Stimulated activated CD8-positive, alpha-beta memory T cell treated with anti-CD3 and anti-CD28 coated beads, Interleukin-12 subunit alpha, Interleukin-12 subunit beta, amount 100 ng/mL, for 24 hours (primary cell): ENCODE results near the gene NUDT14.

ENCODE experiments used
- DNase-seq: peaks from one replicate; pipeline ENCODE4 v3.0.0-alpha.2; 2020; ENCODE audit errors: extremely low read depth

Gene NUDT14

DNA sequence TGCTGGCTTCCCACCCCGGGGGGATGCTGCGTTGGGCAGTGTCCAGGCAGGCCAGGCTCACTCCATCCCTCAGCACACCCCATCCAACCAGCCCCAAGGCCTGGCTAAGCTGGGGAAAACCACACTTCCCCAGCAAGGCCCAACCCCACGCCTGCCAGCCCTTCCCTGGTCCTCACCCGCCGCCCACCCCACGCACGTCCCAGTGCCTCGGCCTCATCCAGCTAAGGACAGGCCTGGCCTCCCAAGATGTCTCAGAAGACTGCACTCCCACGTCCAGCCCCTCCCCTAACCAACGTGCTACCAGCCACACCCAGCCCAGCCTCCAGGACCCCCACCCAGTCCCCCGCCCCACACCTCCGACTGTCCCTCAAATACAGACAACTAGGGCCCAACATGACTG, 22.3 kb downstream of the NUDT14 start:
- DNase-seq: no peak

DNA sequence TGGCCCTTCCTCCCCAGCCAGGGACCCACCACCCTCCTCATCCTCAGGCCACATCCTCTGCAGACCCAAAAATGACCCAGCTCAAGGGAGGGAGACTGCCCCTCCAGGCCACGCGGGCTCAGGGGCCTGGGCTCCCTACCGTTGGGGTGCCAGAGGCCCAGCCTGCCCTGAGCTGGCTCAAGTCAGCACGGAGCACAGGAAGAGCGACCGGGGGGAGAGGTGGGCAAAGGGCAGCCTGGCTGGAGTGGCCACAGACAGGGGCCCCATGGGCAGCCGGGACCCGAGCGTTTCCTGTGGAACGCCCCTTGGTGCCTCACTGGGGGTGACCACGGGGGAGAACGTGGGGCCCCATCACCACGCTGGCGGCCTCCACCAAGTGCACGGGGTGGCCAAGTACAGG, 23.2 kb downstream of the NUDT14 start:
- DNase-seq: no peak

DNA sequence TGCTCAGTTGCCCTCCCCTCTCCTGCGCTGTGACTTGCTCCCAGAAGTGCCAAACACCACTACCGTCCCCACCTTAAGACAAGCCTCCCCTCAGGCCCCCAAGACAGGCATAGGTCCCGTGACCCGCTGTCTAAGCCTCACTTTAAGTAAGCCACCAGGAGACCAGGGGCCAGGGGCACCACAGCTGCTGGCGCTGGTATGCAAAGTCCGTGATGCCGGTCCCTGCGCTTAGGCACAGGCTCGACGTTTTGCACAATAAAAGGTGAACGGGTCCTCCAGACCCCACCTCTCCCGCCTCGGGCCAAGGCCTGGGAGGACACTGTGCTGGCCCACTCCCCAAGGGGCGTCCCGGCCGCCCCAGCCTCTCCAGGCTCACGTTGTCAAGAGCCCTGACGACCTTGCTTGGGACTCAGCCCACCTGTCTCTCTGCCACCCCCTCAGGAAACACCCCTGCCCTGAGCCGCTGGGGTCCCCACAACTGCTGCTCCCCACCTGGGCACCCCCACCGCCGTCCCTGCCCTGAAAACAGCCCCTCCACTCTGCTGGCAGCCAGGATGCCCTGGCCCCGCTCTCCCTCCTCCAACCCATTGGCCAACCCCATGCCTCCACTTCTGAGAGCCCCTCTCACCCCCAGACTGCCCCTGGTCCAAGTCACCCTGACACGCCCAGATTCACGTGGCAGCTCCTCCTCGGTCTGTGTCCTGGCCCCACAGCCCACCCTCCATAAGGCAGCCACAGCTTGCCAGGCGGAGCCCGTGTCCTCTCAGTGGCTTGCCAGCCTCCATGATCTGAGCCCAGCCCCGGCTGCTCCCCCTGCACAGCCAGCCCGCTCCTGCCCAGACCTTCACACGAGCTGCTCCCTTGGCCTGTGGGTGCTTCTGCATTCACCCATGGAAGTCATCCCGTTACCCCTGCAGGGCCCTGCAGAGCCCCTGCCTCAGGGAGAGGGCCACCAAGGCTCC, 24.4 kb downstream of the NUDT14 start:
- no peak for DNase-seq

DNA sequence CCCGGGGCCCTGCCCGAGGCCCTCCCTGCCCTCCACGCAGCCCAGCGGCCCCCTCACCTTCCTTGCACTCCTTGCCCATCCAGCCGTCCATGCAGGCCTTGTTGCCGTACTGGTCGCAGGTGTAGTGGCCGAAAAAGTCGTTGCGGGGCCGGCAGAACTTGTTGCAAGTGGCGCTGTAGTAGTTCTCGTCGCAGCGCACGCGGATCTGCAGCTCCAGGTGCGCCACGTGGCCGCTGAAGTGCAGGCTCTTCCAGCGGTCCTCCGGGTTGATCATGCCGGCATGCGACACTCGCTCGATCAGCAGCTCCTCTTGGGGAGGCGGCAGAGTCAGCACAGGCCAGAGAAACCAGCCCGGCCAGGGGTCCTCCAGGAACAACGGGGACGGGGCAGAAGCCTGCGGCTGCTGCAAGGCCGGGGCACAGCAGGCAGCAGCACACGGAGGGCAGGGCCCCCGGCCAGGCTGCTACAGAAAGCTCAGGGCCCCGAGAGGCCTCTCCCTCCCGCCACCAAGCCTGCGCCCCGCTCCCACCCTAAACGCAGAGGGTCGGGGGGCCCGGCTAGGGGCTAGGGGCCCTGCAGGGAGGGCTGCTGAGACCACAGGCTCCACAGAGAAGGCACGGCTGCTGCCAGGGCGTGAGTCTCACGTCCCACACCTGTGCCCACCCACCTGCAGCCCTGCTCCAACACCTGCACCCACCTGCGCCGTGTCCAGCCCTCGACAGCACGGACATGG, 25.3 kb downstream of the NUDT14 start:
- no peak for DNase-seq

DNA sequence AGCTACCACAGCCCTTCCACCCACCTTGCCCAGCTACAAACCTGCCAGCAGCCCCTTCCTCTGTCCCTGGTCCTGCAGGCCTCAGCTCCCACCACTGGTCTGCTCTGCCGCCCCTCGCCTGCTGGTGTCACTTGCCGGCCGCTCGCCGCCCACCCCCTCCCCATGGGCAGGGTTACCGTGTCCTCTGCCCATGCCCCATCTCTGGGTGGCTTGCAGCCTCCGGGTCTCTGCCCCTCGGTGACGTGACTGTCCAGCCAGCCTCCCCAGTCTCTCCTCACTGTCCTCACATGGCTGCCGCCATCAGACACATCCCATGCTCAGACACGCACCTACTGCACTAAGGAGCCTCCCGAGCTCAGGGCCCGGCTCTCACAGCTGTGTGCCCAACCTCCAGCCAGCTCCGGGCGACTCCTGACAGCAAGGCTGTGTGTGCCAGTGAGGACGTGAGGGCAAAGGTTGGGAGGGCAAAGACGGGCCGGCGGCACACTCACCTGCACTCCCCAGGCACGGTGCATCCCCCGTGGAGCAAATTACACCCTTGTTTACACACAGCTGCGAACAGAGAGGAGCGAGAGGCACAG, 26.0 kb downstream of the NUDT14 start:
- DNase-seq: no peak

DNA sequence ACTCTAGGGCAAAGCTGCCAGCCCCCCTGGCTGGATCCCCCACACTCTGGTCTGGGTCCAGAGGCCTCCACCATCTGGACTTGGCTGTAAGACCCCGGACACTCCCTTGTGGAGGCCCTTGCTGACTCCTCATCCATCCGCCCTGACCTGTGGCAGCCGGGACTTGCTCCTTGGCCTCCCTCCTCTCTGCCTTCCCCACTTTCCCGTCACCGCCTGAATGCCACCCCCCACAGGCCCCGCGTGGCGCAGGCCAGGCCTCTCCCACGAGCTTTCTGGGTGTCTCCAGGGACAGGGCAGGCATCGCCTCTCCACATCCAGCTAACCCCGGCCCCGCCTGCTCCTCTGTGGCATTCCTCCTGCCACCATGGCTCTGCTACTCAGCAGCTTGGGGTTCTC, 26.6 kb downstream of the NUDT14 start:
- DNase-seq: no peak

DNA sequence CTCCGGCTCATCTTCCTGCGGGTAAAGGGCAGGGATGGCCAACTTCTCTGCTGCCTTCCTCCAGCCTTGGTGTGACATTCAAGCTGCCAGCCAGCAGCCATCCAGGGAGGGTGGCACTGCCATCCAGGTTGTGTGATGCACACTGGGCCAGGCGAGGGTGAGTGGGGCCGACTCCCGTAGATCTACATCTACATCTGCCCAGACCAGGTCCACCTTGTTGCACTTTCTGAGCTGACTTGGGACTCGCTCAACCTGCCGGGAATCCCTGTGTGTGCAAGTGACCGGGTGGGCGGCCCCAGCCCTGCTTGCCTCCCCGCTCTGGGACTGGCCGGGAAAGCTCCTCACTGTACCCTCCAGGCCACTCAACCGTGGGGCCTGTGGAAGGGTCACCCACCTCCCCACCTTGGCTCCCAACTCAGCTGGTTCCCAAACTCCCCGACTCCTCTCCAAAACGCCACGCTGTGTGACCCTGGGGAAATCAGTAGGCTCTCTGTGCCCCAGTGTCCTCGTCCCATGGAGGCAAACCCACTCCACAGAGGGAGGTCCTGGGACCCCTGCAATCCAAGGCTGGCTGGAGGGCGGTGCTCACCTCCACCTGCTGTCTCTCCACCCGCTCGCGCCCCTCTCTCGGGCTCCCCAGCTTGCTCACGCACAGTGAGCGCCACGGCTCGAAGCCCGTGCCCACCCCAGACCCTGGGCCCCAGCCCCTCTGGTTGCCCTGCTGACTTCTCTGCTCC, 27.2 kb downstream of the NUDT14 start:
- no peak for DNase-seq

DNA sequence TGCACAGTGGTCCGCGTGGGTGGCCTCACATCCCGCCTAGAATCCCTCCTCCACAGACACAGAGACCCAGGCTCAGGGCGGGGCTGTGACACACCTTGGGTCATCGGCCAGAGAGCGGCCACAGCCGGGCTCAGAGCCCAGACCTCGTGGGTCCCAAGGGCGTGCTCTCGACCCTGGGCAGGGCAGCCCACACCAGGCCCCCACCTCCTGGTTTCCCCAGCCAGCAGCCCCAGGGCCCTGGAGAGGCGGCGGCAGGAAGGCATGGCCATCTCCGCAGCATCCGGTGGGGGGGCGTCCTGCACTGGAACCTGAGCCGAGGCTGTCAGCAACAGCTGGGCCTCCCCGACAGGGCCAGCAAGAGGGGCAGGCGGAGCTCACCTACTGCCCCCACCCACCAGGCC, 27.8 kb downstream of the NUDT14 start:
- no peak for DNase-seq

DNA sequence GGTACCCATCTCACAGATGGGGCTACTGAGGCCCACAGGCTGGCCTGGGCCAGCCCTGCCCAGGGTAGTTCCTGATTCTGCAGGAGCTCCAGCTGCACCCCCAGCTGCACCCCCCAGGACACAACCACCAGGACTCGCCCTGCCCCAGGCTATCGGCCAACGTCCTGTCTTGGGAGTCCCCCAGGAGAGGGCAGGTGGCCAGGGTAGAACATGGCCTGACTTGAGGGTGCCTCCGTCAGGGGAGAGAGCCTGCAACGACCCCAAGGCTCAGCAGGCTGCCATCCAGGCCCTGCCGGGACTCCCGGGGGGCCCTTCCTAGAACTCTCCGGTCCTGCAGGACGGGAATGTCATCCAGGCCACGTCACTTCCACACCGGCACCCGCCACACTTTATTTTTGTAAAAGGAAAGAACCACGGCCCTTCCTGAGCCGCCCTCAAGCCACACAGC, 28.3 kb downstream of the NUDT14 start:
- DNase-seq: no peak

DNA sequence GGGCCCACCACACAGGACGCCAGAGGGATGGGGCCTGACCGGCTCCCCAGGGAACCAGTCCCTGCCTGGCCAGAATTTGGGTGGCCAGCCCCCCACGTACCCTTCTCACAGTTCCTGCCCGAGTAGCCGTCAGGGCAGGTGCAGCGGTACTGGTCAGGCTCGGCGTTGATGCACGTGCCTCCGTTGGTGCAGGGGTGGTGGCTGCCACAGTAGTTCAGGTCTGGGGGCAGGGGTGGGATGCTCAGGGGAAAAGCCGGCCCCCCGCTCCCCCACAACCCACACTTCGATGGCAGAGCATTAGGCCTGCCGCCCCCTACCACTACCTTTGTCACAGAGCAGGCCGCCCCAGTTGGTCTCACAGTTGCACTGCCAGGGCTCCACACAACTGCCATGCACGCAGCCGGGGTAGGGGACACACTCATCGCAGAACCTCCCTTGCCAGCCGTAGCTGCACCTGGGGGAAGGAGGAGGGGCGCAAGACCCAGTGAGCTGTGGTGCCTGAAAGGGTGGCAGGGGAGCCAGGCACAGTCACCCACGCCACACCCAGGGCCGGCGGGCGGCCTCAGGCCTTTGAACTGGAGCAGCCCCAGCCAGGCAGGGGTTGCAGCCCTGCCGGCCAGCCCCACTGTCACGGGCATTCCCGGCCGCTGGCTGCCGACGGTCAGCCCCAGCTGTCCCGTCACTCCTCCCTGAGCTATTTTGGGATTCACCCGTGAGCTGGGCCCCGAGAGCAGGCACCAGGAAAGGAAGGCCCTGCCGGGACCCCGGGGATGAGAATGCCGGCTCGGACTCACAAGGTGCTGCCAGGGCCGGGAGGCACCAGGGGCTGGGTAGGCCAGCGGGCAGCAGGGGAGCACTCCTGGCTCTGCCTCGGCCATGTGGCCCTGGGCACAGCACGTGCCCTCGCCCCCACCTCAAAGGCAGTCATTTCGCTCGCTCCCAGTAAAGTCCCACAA, 29.0 kb downstream of the NUDT14 start:
- no peak for DNase-seq

DNA sequence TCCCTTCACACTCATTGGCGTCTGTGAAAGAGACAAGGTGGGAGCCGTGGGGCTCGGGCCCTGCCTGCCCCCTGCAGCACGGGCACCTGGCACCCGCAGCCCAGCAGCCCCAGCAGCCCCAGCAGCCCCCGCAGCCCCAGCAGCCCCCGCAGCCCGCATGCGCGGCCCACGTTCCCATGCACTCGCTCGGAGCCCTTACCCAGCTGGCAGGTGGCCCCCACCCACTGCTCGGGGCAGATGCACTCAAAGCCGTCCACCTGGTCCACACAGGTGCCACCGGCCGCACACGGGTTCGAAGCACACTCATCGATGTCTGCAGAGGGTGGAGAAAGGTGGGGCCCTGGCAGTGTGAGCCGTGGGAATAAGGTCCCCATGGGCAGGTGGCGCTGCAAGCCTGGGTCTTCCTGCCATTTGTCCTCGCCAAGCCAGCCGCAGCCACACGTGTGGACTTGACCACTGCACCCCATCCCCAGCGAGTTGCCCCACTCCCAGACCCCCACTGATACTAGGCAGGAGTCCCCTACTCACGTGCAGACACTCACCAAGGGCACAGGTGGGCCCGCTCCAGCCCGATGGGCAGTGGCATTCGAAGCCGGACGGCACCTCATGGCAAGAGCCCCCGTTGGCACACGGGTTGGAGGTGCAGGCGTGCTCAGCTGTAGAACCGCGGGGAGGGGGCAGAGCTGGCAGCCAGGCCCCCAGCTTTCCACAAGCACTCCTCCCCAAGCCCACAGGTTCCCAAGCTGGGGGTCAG, 29.9 kb downstream of the NUDT14 start:
- no peak for DNase-seq

DNA sequence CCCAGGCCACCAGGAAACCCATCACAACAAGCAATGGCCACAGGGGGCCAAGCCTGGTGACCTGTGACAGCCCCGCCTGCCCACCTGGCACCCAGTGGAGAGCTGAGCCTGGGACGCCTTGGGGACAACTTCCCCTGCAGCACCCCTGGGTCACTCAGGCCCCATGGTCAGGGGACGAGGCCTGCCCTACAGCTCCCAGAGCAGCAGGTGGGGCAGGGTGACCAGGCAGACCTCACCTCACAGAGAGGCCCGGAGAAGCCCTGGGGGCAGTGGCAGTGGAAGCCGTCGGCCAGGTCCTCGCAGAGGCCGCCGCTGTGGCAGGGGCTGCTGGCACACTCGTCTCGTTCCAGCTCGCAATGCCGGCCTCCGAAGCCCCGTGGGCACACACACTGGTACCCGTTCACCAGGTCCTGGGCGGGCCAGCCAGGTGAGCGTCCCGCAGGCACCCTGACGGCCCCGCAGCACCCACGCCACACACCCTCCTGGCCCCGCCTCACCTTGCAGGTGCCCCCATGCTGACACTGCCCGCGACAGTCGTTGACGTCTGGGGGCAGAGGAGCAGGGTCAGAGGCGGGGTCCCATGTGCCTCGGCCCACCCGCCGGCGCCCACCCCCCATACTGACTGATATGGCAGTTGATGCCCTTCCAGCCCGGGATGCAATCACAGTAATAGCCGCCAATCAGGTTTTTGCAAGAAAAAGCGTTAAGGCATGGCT, 30.6 kb downstream of the NUDT14 start:
- no peak for DNase-seq

DNA sequence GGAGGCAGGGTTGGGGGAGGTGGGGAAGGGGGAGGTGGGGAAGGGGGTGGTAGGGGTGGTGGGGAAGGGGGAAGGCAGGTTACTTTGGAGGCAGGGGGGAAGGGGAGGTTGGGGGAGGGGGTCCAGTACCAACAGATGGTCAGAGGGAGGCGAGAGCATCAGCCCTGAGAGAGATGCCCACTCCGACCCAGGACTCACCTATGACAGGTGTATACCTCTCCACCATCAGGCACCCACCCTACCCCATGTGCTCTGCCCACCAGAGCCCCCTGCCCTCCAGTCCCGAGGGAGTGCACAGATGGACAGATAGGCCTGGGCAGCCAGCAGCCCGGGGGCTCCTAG, 31.1 kb downstream of the NUDT14 start:
- no peak for DNase-seq

DNA sequence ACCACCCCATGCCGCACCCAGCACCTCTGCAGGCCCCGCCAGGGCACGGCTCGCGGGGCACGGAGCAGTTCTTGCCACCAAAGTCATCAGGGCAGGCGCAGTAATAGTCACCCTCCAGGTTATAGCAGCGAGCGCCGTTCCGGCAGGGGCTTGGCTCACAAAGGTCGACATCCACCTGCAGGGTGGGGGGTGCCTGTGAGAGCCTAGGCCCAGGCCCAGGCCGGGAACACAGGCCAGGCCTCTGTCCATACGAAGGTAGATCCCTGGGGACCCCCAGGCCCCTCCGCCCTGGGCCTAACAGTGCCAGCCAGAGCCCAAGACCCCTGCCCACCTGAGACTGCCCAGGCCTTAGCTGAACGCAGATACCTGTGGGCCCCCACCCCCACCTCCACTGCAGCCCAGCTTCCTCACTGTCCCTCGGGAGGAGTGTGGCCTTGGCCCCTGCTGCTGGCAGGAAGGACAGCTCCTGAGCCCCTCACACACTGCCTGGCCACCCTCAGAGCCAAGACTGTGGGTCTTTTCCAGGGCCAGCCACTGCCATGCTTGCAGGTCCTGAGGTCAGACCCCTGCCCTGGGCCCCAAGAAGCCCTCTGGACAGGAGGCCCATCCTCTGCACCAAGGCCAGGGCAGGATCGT, 31.8 kb downstream of the NUDT14 start:
- DNase-seq: no peak

DNA sequence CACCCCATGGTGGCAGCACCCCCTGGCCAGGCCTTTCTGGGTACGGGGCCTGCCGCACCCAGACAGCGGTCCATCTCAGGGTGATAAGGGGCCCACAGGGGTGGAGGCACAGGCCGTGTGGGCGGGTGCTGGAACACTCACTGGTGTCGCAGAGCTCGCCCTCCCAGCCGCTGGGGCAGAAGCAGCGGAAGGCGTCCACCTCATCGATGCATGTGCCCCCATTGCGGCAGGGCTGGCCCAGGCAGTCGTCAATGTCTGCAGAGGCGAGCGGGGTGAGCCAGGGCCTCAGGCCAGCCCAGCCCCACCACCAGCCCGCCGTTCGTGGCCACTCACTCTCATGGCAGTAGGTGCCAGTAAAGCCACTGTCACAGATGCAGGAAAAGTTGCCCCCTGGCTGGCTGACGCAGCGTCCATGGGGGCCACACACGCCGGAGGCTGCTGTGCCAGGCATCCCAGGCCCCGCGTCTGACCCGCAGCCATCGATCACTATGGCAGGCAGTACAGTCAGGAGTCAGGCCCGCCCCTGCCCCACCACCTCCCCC, 32.4 kb downstream of the NUDT14 start:
- DNase-seq: no peak

DNA sequence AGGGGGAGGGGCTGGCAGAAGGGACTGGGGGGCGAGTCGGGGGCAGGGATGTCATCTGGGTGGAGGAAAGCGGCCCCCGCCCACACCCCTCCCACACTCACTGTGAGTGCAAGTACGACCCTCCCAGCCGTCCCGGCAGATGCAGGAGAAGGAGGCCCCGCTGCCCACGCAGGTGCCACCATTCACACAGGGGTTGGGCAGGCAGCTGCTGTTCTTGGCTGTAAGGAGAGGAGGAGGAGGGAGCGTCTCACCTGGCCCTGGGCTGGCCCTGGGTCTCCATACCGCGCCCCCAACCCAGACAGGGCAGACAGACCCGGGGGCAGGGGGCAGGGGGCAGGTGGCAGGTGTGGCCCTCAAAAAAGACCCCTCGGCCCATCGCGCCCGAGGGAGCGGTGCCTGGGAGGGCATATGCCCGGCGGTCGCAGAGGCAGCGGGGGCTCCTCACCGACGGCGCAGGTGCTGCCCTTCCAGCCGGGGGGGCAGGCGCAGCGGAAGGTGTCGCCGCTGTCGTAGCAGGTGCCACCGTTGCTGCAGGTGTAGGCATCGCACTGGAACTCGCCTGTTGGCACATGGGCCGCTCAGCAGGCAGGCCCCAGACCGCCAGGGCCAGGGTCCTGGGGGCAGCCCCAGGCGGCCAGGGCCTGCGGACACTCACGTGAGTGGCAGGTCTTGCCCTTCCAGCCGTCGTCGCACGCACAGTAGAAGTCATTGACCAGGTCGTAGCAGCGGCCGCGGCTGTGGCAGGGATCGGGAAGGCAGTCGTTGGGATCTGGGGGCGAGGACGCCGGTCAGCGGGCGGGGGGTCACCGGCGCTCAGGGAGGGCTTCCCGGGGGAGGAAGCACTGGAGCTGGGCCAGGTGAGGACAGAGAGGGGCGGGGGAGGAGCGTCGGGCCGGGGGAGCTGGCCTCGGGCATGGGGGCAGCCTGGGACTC, 33.2 kb downstream of the NUDT14 start:
- no peak for DNase-seq

DNA sequence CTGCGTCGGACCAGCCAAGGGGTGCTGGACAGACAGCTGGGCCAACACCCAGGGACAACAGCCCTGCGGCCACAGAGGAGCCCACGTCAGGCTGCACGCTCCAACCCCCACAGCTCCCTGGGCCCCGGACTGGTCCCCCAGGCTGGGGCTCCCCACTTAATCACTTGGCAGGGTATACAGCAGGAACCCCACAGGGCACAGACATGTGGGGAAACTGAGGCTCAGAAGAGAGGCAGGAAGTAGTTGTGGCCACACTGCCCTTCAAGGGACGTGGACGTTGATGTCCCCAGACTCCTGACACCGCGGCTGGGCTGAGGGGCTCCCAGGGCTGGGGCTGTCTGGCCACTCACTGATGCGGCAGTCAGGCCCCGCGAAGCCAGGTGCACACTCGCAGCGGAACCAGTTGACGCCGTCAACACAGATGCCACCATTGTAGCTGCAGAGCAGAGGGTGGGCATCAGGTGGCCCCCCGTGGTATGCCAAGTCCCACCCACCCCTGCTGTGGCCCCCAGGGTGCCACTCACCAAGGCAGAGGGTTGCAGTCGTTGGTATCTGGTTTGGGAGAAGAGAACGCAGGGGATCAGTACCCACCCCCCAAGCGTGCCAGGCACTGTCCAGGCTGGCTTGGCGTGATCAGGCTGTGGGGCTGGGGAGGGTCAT, 34.0 kb downstream of the NUDT14 start:
- DNase-seq: no peak
